Measurements from ENCODE around the gene VGLL4.

The VGLL4 gene

DNA sequence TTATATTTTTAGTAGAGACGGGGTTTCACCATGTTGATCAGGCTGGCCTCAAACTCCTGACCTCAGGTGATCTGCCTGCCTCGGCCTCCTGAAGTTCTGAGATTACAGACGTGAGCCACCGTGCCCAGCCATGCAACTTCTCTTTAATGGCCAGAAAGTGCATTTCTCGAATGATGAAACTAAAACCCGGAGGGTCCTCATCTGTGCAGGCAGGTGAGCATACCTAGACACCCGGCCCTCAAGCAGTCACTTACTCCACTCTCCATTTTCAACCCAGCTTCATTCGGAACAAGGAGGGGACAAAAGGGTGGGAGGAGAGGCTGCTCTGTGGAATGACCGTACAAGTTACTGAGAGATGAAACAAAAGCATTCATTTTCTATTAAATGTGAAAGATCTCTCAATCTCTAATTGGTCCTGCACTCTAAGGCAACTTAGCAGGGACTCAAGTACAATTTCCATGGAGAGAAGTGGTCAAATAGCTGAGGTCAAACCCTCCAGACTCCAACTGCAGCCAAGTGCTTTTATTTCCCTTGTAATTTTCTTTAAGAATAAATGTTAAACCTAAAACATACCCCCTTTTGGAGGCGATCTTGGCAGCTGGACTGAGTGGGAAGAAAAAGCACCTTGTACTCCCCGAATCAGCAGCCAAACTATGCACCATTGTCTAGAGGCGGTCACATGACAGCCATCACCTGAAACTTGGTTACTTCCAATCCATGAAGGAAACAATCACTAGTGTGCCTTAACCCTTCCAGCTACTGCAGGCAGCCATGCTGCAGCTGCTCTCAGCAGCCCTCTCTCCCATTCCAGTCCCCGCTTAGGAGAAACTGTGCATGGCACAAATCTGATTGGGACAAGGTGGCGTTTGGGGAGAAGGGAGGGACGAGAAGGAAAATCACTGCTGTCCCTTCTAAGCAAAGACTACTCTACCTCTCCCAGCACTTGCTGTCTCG is 62.2 kb downstream of the VGLL4 start:
- no peaks in the 10 kb centered on the region for H4K20me1 ChIP-seq (ENCODE audit: insufficient read depth)
- no peaks in the 10 kb centered on the region for H3K36me3 ChIP-seq (ENCODE audit: insufficient read depth)

DNA sequence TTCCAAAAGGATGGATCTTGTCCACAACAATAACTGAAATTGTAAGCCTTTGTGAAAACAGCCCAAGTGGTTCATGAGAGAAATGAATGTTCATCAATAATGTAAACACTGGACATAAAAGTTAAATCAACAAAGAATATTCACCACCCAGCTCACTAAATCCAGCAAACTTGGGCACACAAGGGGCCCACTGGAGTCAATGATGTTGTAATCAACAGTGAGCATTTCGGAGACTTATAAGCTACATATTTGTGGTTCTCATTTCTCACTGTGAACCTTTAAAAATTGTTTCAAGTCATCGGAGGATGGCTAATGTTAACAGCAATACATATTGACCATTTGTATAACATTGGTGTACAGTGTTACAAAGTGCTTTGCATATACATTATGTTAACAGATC is 63.1 kb downstream of the VGLL4 start:
- Histone ChIP-seq H3K4me1 (ENCODE audit: low read depth, poor library complexity, severe bottlenecking) (no peaks in the 10 kb centered on the region), H3K79me2 (ENCODE audit: insufficient read depth, low read depth) (no peaks in the 10 kb centered on the region), H4K20me1 (ENCODE audit: insufficient read depth) (no peaks in the 10 kb centered on the region), H3K4me3 (IDR thresholded peaks at IDR 0.05; ENCODE audit: insufficient read depth, low read depth, low read length) (no peak overlapping the region), H2AFZ (ENCODE audit: low read depth) (no peak overlapping the region), H3K27ac (no peak overlapping the region), H3K36me3 (ENCODE audit: insufficient read depth) (no peaks in the 10 kb centered on the region), H3K4me2 (no peak overlapping the region), H3K27me3 (ENCODE audit: insufficient read depth, low read depth) (no peaks in the 10 kb centered on the region), H3K9ac (no peak overlapping the region)
- TF ChIP-seq, protein P1, sequence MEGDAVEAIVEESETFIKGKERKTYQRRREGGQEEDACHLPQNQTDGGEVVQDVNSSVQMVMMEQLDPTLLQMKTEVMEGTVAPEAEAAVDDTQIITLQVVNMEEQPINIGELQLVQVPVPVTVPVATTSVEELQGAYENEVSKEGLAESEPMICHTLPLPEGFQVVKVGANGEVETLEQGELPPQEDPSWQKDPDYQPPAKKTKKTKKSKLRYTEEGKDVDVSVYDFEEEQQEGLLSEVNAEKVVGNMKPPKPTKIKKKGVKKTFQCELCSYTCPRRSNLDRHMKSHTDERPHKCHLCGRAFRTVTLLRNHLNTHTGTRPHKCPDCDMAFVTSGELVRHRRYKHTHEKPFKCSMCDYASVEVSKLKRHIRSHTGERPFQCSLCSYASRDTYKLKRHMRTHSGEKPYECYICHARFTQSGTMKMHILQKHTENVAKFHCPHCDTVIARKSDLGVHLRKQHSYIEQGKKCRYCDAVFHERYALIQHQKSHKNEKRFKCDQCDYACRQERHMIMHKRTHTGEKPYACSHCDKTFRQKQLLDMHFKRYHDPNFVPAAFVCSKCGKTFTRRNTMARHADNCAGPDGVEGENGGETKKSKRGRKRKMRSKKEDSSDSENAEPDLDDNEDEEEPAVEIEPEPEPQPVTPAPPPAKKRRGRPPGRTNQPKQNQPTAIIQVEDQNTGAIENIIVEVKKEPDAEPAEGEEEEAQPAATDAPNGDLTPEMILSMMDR (conservative IDR thresholded peaks at IDR 0.05; ENCODE audit: low read depth, low read length), result no peak

More for the DNA sequence above, 62.2 kb downstream of the VGLL4 start:
- H3K27me3 ChIP-seq (ENCODE audit: insufficient read depth, low read depth), result no peaks in the 10 kb centered on the region
- H3K27ac ChIP-seq, result no peak overlapping the region
- no peak overlapping the region for H2AFZ ChIP-seq (ENCODE audit: low read depth)
- H3K9ac ChIP-seq, result no peak overlapping the region
- no peaks in the 10 kb centered on the region for H3K4me1 ChIP-seq (ENCODE audit: low read depth, poor library complexity, severe bottlenecking)
- TF ChIP-seq, protein P1 (conservative IDR thresholded peaks at IDR 0.05; ENCODE audit: low read depth, low read length), result no peak
- H3K4me3 ChIP-seq (IDR thresholded peaks at IDR 0.05; ENCODE audit: insufficient read depth, low read depth, low read length), result no peak overlapping the region
- no peak overlapping the region for H3K4me2 ChIP-seq
- H3K79me2 ChIP-seq (ENCODE audit: insufficient read depth, low read depth), result no peaks in the 10 kb centered on the region

DNA sequence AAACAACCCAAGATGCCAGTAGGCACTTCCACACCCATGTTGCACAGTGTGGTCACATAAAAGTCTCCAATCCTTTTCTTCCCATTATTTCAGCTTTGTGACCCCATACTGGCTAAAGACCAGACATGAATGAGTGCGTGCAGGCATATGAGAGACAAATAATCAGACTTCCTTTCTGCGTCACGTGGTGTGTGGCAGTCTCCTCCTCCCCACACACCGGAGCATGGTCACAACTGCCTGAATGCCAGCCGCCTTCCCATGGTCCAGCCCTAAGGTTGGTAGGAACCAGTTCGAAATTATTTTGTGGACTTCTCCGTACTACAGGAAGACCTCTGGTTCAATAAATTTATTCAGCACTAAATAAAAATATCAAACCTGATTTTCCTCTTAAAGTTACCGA is 65.5 kb downstream of the VGLL4 start:
- H2AFZ ChIP-seq (ENCODE audit: low read depth), result no peak overlapping the region
- H3K4me2 ChIP-seq, result no peak overlapping the region
- H3K27me3 ChIP-seq (ENCODE audit: insufficient read depth, low read depth), result no peaks in the 10 kb centered on the region
- no peak overlapping the region for H3K4me3 ChIP-seq (IDR thresholded peaks at IDR 0.05; ENCODE audit: insufficient read depth, low read depth, low read length)
- no peak overlapping the region for H3K27ac ChIP-seq
- TF ChIP-seq, protein P1 (conservative IDR thresholded peaks at IDR 0.05; ENCODE audit: low read depth, low read length), result no peak
- no peaks in the 10 kb centered on the region for H4K20me1 ChIP-seq (ENCODE audit: insufficient read depth)
- H3K36me3 ChIP-seq (ENCODE audit: insufficient read depth), result no peaks in the 10 kb centered on the region
- H3K4me1 ChIP-seq (ENCODE audit: low read depth, poor library complexity, severe bottlenecking), result no peaks in the 10 kb centered on the region
- H3K9ac ChIP-seq, result no peak overlapping the region
- H3K79me2 ChIP-seq (ENCODE audit: insufficient read depth, low read depth), result no peaks in the 10 kb centered on the region

GRCh38 chr3:11576453-11576852 is 67.3 kb downstream of the VGLL4 start:
- TF ChIP-seq, protein P1 (conservative IDR thresholded peaks at IDR 0.05; ENCODE audit: low read depth, low read length), result no peak
- Histone ChIP-seq H3K9ac (no peak overlapping the region), H3K36me3 (ENCODE audit: insufficient read depth) (no peaks in the 10 kb centered on the region), H2AFZ (ENCODE audit: low read depth) (no peak overlapping the region), H3K4me3 (IDR thresholded peaks at IDR 0.05; ENCODE audit: insufficient read depth, low read depth, low read length) (no peak overlapping the region), H4K20me1 (ENCODE audit: insufficient read depth) (no peaks in the 10 kb centered on the region), H3K27me3 (ENCODE audit: insufficient read depth, low read depth) (no peaks in the 10 kb centered on the region), H3K79me2 (ENCODE audit: insufficient read depth, low read depth) (no peaks in the 10 kb centered on the region), H3K27ac (no peak overlapping the region), H3K4me2 (no peak overlapping the region), H3K4me1 (ENCODE audit: low read depth, poor library complexity, severe bottlenecking) (no peaks in the 10 kb centered on the region)

All from KMS-11 (cell line).